Liver (tissue), 3 donors: ENCODE measurements around the gene SMARCC2.

ENCODE experiments used
- EGR1 ChIP-seq, 2 donors: IDR thresholded peaks; 2 replicates each; pipeline ENCODE4 v1.6.1; 2016 to 2018; ENCODE audit warnings: antibody characterized with exemption in 2 of 2, low read depth in 2 of 2
- FOXA2 ChIP-seq: IDR thresholded peaks from 2 replicates; pipeline ENCODE4 v1.6.1; 2016; ENCODE audit warnings: antibody characterized with exemption
- HNF4G ChIP-seq: IDR thresholded peaks from 2 replicates; pipeline ENCODE4 v1.6.1; 2016; ENCODE audit warnings: antibody characterized with exemption
- JUND ChIP-seq, 2 donors: IDR thresholded peaks; 2 replicates each; pipeline ENCODE4 v1.6.1; 2016; ENCODE audit warnings: antibody characterized with exemption in 2 of 2
- RXRA ChIP-seq, 2 donors: IDR thresholded peaks; 2 replicates each; pipeline ENCODE4 v1.6.1; 2017 to 2018; ENCODE audit warnings: antibody characterized with exemption in 2 of 2, mild to moderate bottlenecking in 1 of 2
- TAF1 ChIP-seq: conservative IDR thresholded peaks from 2 replicates; pipeline ENCODE4 v1.6.1; 2016; ENCODE audit warnings: antibody characterized with exemption, mild to moderate bottlenecking
- YY1 ChIP-seq: IDR thresholded peaks from 2 replicates; pipeline ENCODE4 v1.6.1; 2016; ENCODE audit warnings: antibody characterized with exemption, mild to moderate bottlenecking
- TF ChIP-seq, protein P1 (sequence below): IDR thresholded peaks from 2 replicates; pipeline ENCODE4 v1.6.1; 2016; ENCODE audit warnings: antibody characterized with exemption
- TF ChIP-seq, protein P2 (sequence below): IDR thresholded peaks from 2 replicates; pipeline ENCODE4 v1.6.1; 2016; ENCODE audit warnings: antibody characterized with exemption, mild to moderate bottlenecking
- TF ChIP-seq, protein P3 (sequence below): fragments of 150-350 bp; IDR thresholded peaks from 2 replicates; pipeline ENCODE4 v1.5.1; 2017; ENCODE audit warnings: improper control_type of control experiment, low read depth, low read length; ENCODE audit not compliant: missing input control
- donor health status: healthy.
- donor health status: healthy.

DNA sequence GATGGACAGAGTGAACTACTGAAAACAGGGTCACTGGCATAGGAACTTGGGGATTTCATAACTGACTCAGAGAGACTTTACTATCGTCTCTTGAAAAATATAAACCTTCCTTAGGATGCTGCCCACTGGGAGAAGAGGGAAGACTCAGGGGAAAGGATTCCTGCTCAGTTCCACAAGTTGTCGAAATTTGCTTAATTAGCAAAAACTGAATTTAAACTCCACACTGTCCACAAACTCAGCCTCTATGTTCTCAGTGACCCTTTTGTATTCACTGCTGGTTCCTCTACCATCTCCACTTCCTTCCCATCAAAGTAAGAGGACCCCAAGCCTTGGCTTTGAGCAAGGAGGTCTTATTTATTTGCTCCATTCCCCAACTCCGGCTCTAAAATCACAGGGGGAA lies 44.1 kb downstream of the SMARCC2 start:
- TF ChIP-seq, protein P1, sequence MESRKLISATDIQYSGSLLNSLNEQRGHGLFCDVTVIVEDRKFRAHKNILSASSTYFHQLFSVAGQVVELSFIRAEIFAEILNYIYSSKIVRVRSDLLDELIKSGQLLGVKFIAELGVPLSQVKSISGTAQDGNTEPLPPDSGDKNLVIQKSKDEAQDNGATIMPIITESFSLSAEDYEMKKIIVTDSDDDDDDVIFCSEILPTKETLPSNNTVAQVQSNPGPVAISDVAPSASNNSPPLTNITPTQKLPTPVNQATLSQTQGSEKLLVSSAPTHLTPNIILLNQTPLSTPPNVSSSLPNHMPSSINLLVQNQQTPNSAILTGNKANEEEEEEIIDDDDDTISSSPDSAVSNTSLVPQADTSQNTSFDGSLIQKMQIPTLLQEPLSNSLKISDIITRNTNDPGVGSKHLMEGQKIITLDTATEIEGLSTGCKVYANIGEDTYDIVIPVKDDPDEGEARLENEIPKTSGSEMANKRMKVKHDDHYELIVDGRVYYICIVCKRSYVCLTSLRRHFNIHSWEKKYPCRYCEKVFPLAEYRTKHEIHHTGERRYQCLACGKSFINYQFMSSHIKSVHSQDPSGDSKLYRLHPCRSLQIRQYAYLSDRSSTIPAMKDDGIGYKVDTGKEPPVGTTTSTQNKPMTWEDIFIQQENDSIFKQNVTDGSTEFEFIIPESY: no peak
- no peak for TF ChIP-seq EGR1 (IDR thresholded peaks at IDR 0.05; ENCODE audit: low read depth in 2 of 2)
- TF ChIP-seq, protein P2, sequence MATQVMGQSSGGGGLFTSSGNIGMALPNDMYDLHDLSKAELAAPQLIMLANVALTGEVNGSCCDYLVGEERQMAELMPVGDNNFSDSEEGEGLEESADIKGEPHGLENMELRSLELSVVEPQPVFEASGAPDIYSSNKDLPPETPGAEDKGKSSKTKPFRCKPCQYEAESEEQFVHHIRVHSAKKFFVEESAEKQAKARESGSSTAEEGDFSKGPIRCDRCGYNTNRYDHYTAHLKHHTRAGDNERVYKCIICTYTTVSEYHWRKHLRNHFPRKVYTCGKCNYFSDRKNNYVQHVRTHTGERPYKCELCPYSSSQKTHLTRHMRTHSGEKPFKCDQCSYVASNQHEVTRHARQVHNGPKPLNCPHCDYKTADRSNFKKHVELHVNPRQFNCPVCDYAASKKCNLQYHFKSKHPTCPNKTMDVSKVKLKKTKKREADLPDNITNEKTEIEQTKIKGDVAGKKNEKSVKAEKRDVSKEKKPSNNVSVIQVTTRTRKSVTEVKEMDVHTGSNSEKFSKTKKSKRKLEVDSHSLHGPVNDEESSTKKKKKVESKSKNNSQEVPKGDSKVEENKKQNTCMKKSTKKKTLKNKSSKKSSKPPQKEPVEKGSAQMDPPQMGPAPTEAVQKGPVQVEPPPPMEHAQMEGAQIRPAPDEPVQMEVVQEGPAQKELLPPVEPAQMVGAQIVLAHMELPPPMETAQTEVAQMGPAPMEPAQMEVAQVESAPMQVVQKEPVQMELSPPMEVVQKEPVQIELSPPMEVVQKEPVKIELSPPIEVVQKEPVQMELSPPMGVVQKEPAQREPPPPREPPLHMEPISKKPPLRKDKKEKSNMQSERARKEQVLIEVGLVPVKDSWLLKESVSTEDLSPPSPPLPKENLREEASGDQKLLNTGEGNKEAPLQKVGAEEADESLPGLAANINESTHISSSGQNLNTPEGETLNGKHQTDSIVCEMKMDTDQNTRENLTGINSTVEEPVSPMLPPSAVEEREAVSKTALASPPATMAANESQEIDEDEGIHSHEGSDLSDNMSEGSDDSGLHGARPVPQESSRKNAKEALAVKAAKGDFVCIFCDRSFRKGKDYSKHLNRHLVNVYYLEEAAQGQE: no peak
- TF ChIP-seq, protein P3, sequence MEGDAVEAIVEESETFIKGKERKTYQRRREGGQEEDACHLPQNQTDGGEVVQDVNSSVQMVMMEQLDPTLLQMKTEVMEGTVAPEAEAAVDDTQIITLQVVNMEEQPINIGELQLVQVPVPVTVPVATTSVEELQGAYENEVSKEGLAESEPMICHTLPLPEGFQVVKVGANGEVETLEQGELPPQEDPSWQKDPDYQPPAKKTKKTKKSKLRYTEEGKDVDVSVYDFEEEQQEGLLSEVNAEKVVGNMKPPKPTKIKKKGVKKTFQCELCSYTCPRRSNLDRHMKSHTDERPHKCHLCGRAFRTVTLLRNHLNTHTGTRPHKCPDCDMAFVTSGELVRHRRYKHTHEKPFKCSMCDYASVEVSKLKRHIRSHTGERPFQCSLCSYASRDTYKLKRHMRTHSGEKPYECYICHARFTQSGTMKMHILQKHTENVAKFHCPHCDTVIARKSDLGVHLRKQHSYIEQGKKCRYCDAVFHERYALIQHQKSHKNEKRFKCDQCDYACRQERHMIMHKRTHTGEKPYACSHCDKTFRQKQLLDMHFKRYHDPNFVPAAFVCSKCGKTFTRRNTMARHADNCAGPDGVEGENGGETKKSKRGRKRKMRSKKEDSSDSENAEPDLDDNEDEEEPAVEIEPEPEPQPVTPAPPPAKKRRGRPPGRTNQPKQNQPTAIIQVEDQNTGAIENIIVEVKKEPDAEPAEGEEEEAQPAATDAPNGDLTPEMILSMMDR: no peak
- no peak for TF ChIP-seq FOXA2
- TF ChIP-seq RXRA (IDR thresholded peaks at IDR 0.05): no peak
- no peak for TF ChIP-seq TAF1
- no peak for TF ChIP-seq YY1
- TF ChIP-seq HNF4G: no peak
- TF ChIP-seq JUND (IDR thresholded peaks at IDR 0.05): no peak
